Measurements from ENCODE around the gene NTSR2.

GRCh38 chr2:11635141-11635540 is 34.9 kb downstream of the NTSR2 start:
- TF ChIP-seq JUN (IDR thresholded peaks at IDR 0.05) (no peak), POLR2A (IDR thresholded peaks at IDR 0.05; ENCODE audit: low read length) (no peak), KDM1A (IDR thresholded peaks at IDR 0.05; ENCODE audit: low read depth) (no peak), JUNB (IDR thresholded peaks at IDR 0.05) (no peak), RNF2 (IDR thresholded peaks at IDR 0.05; ENCODE audit: borderline replicate concordance, low read depth) (no peak)
- TF ChIP-seq, protein P1, sequence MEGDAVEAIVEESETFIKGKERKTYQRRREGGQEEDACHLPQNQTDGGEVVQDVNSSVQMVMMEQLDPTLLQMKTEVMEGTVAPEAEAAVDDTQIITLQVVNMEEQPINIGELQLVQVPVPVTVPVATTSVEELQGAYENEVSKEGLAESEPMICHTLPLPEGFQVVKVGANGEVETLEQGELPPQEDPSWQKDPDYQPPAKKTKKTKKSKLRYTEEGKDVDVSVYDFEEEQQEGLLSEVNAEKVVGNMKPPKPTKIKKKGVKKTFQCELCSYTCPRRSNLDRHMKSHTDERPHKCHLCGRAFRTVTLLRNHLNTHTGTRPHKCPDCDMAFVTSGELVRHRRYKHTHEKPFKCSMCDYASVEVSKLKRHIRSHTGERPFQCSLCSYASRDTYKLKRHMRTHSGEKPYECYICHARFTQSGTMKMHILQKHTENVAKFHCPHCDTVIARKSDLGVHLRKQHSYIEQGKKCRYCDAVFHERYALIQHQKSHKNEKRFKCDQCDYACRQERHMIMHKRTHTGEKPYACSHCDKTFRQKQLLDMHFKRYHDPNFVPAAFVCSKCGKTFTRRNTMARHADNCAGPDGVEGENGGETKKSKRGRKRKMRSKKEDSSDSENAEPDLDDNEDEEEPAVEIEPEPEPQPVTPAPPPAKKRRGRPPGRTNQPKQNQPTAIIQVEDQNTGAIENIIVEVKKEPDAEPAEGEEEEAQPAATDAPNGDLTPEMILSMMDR (IDR thresholded peaks at IDR 0.05), result no peak

Measured in A549 (cell line).